PC-3 (cell line): Measurements from ENCODE around the gene CLEC4E. TPM values are rescaled to one million over a fixed set of nuclear protein-coding genes. Genes with fewer than 3 reads are reported as not detected.

ENCODE experiments used
- ATAC-seq: fragments of 200-7000 bp; cut with Tn5 transposase; 2 replicates; pipeline ENCODE4 v1.9.1; 2020; ENCODE audit warnings: mild to moderate bottlenecking, moderate library complexity
- BruUV-seq: library from RNA; stranded (reverse); fragments of 400-500 nt; replicated peaks from 2 replicates; lab custom pipeline; 2021; lab: Mats Ljungman, UMichigan
- CTCF ChIA-PET: fragments of 300-600 bp; sonication (Branson Sonifier 250); formaldehyde crosslinking; loops from one replicate; lab custom pipeline; 2022; ENCODE audit warnings: antibody characterized with exemption; lab: Charles Lee
- POLR2A ChIA-PET: fragments of 300-600 bp; sonication (Branson Sonifier 250); formaldehyde crosslinking; loops from one replicate; lab custom pipeline; 2022; ENCODE audit warnings: antibody characterized with exemption; ENCODE audit not compliant: unreplicated experiment; lab: Charles Lee
- DNase-seq: peaks from one replicate; pipeline ENCODE4 v3.0.0-alpha.2; 2015
- H2AFZ ChIP-seq: fragments of 300-600 bp; sonication (generic); 2 replicates; pipeline ENCODE4 v1.6.0; 2016; ENCODE audit warnings: antibody characterized with exemption, low read length
- H3F3A ChIP-seq: fragments of 300-600 bp; sonication (generic); one replicate; pipeline ENCODE4 v1.6.0; 2017; ENCODE audit warnings: antibody characterized with exemption, low read length, control low read depth, mild to moderate bottlenecking; ENCODE audit not compliant: unreplicated experiment
- H3K27ac ChIP-seq: fragments of 300-600 bp; sonication (generic); 2 replicates; pipeline ENCODE4 v1.5.1; 2016; ENCODE audit warnings: mild to moderate bottlenecking, low read length
- H3K27me3 ChIP-seq: fragments of 300-600 bp; sonication (generic); 2 replicates; pipeline ENCODE4 v1.6.1; 2016; ENCODE audit warnings: low read length, mixed read lengths
- H3K36me3 ChIP-seq: fragments of 300-600 bp; sonication (generic); 2 replicates; pipeline ENCODE4 v1.6.1; 2016; ENCODE audit warnings: low read depth, mixed run types, low read length, mixed read lengths
- H3K4me1 ChIP-seq: fragments of 300-600 bp; sonication (generic); 2 replicates; pipeline ENCODE4 v1.5.1; 2016; ENCODE audit warnings: low read length; ENCODE audit not compliant: insufficient read depth
- H3K4me2 ChIP-seq: fragments of 300-600 bp; sonication (generic); 2 replicates; pipeline ENCODE4 v1.6.0; 2016; ENCODE audit warnings: low read length
- H3K4me3 ChIP-seq: fragments of 300-600 bp; sonication (generic); 2 replicates; pipeline ENCODE4 v1.5.1; 2016; ENCODE audit warnings: mild to moderate bottlenecking, low read length, mixed read lengths
- H3K79me2 ChIP-seq: fragments of 300-600 bp; sonication (generic); 2 replicates; pipeline ENCODE4 v1.6.1; 2017; ENCODE audit warnings: low read length, mixed read lengths
- H3K9ac ChIP-seq: fragments of 300-600 bp; sonication (generic); 2 replicates; pipeline ENCODE4 v1.6.0; 2016; ENCODE audit warnings: mild to moderate bottlenecking, low read length
- H3K9me2 ChIP-seq: fragments of 300-600 bp; sonication (generic); replicated peaks from 2 replicates; pipeline ENCODE4 v1.6.1; 2016; ENCODE audit warnings: mixed run types, low read length, mixed read lengths
- H3K9me3 ChIP-seq: fragments of 300-600 bp; sonication (generic); 2 replicates; pipeline ENCODE4 v1.6.1; 2016; ENCODE audit warnings: low read length, mixed read lengths
- H4K20me1 ChIP-seq: fragments of 300-600 bp; sonication (generic); 2 replicates; pipeline ENCODE4 v1.6.1; 2016; ENCODE audit warnings: low read length, mixed read lengths
- CTCF ChIP-seq: fragments of 300-600 bp; sonication (generic); conservative IDR thresholded peaks from 2 replicates; pipeline ENCODE4 v1.5.1; 2017; ENCODE audit warnings: antibody characterized with exemption, low read depth, mild to moderate bottlenecking, low read length
- EZH2 ChIP-seq: fragments of 300-600 bp; sonication (generic); IDR thresholded peaks from one replicate; pipeline ENCODE4 v1.6.1; 2017; ENCODE audit warnings: antibody characterized with exemption, mild to moderate bottlenecking, low read length; ENCODE audit not compliant: unreplicated experiment
- EZH2phosphoT487 ChIP-seq: fragments of 300-600 bp; sonication (generic); IDR thresholded peaks from 2 replicates; pipeline ENCODE4 v1.6.1; 2018; ENCODE audit warnings: mild to moderate bottlenecking, antibody characterized with exemption, low read length, borderline replicate concordance
- intact Hi-C: fragments of 100-400 bp; cut with micrococcal nuclease; formaldehyde crosslinking; loops from 2 replicates; pipeline ENCODE4 v1.9.0; 2023
- total RNA-seq: library from RNA; depleted of rRNA; stranded (reverse); fragments of >200 nt; gene quantifications from 2 replicates; pipeline ENCODE4 v1.2.3, GENCODE V29; 2014

CLEC4E gene
- total RNA-seq, 1 experiment from 2014 or later, result not detected

- H3K9ac ChIP-seq, result no peak overlapping the region
- CTCF ChIA-PET, result no interaction called here
- no peak overlapping the region for H3K4me3 ChIP-seq
- H3K9me3 ChIP-seq, result no peaks in the 10 kb centered on the region
- no peaks in the 10 kb centered on the region for H3K4me1 ChIP-seq
- no peak overlapping the region for H3K27ac ChIP-seq
- no peak overlapping the region for H2AFZ ChIP-seq
- H3K79me2 ChIP-seq, result no peaks in the 10 kb centered on the region
- intact Hi-C loops, result no loop called here
- POLR2A ChIA-PET, result interaction anchor here (0.6 kb wide), 1 partner anchor 40 kb away, joined by 7 read pairs; no protein-coding TSS in a partner anchor
- no peaks in the 10 kb centered on the region for H3K9me2 ChIP-seq
- peak; percentile 41 for DNase-seq
- no peaks in the 10 kb centered on the region for H3K36me3 ChIP-seq
- no peak for ATAC-seq
- no peak overlapping the region for H3K4me2 ChIP-seq
- no peaks in the 10 kb centered on the region for H3F3A ChIP-seq
- H4K20me1 ChIP-seq, result no peaks in the 10 kb centered on the region
- peaks cover 8% of the 10 kb centered on the region; the same call in 1 of the 2 replicates for H3K27me3 ChIP-seq
- BruUV-seq, result no TSS peak
- TF ChIP-seq EZH2 (no peak), EZH2phosphoT487 (no peak), CTCF (no peak)
Observed at GRCh38 chr12:8554451-8555195, 13.9 kb upstream of the CLEC4E start.

GRCh38 chr12:8553088-8553627, 12.5 kb upstream of the CLEC4E start:
- Histone ChIP-seq H3K36me3 (no peaks in the 10 kb centered on the region), H3K79me2 (no peaks in the 10 kb centered on the region), H4K20me1 (no peaks in the 10 kb centered on the region), H3K9me2 (no peaks in the 10 kb centered on the region), H3K4me2 (no peak overlapping the region), H2AFZ (no peak overlapping the region), H3K9me3 (no peaks in the 10 kb centered on the region), H3K4me1 (no peaks in the 10 kb centered on the region), H3K27ac (no peak overlapping the region), H3K9ac (no peak overlapping the region), H3F3A (no peaks in the 10 kb centered on the region), H3K27me3 (peaks cover 10% of the 10 kb centered on the region; the same call in 1 of the 2 replicates), H3K4me3 (no peak overlapping the region)
- ATAC-seq (no peak), DNase-seq (no peak)
- intact Hi-C loops, result no loop called here
- POLR2A ChIA-PET, result no interaction called here
- CTCF ChIA-PET, result no interaction called here
- no peak for TF ChIP-seq CTCF
- TF ChIP-seq EZH2phosphoT487, result no peak
- TF ChIP-seq EZH2, result no peak
- no TSS peak for BruUV-seq

GRCh38 chr12:8549381-8549780, 8.7 kb upstream of the CLEC4E start:
- DNase-seq (no peak), ATAC-seq (no peak)
- Histone ChIP-seq H3K79me2 (no peaks in the 10 kb centered on the region), H4K20me1 (no peaks in the 10 kb centered on the region), H2AFZ (no peak overlapping the region), H3F3A (no peaks in the 10 kb centered on the region), H3K4me3 (no peak overlapping the region), H3K4me2 (no peak overlapping the region), H3K9ac (no peak overlapping the region), H3K9me2 (no peaks in the 10 kb centered on the region), H3K27me3 (peaks cover 13% of the 10 kb centered on the region; the same call in 1 of the 2 replicates), H3K27ac (no peak overlapping the region), H3K4me1 (no peaks in the 10 kb centered on the region), H3K9me3 (no peaks in the 10 kb centered on the region), H3K36me3 (no peaks in the 10 kb centered on the region)
- POLR2A ChIA-PET, result no interaction called here
- CTCF ChIA-PET, result no interaction called here
- no peak for TF ChIP-seq CTCF
- TF ChIP-seq EZH2phosphoT487, result no peak
- no peak for TF ChIP-seq EZH2
- intact Hi-C loops, result loop anchor here (10.0 kb wide), 1 partner anchor 495 kb away; no protein-coding TSS in a partner anchor
- no TSS peak for BruUV-seq
